HFF-Myc (cell line): Measurements from ENCODE around the gene TOR3A.

Experiments
- DNase-seq: peaks from one replicate; pipeline ENCODE4 v3.0.0-alpha.2; 2011; ENCODE audit warnings: low read depth; ENCODE audit errors: extremely low read depth
- H3K4me3 ChIP-seq: replicated peaks from 2 replicates; pipeline ENCODE4 v1.5.1; 2011; ENCODE audit warnings: low read depth, mild to moderate bottlenecking, control low read depth, low read length
- CTCF ChIP-seq: IDR thresholded peaks from 2 replicates; pipeline ENCODE4 v1.5.1; 2012; ENCODE audit warnings: mild to moderate bottlenecking, low read depth, low read length, control low read depth; ENCODE audit errors: missing control alignments

TOR3A gene

DNA sequence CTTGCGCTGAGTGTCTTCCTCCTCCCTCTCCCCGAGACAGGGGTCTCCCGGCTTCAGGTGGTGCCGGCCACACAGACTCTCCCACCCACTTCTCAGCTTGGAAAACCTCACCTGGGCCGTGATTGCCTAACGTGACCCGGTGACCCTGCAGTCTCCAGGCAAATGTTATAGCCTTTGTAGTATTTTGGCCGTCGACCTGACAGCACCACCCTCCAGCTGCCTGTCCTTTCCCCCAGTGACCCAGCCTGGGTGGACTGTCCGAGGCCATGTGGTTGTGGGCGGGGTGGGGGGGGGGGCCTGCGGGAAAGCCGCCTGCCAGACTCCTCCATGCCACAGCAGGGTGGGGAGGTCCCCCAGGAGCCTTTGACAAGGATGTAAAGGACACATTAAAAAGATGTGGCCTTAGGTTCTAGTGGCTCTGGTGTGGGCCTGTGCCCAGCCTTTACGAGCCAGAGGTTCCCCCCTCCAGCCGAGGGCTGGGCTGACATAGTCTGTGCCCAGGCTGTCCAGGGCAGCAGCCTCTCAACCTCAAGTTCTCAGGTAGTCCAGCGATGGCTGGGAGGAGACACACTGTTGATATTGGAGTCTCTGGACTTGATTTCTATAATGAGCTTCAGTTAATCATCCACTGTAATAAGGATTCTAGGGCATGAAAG, 8.1 kb downstream of the TOR3A start:
- H3K4me3 ChIP-seq = no peak overlapping the region
- no peak for DNase-seq
- TF ChIP-seq CTCF = no peak

- no peak overlapping the region for H3K4me3 ChIP-seq
- peak; percentile 13 for TF ChIP-seq CTCF
- DNase-seq = no peak
Observed at GRCh38 chr1:179090522-179090921, 8.7 kb downstream of the TOR3A start.

- no peak for TF ChIP-seq CTCF
- no peak for DNase-seq
- no peak overlapping the region for H3K4me3 ChIP-seq
Observed at GRCh38 chr1:179090923-179091322, 9.1 kb downstream of the TOR3A start.

DNA sequence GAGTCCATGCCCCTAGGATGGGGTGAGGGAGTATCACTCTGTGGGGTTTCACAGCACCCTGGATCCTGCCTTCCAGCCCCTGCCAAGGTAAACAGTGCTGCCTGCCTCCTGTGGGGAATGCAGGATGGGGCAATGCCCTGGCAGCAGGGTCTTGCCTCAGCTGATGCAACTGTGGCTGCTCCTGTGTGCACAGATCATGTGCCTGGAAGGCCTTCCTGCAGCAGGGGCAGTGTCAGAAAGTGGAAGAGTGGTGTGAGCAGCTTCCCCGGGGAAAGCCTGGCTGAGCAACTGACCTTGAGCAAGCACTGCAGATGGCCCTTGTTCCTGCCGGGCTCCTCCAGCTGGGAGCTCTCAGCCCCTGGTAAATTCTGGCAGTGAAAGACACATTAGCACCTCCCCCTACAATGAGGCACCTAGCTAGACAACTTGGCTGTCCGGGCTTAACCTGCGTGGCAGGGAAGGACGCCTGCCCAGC, 9.9 kb downstream of the TOR3A start:
- H3K4me3 ChIP-seq = no peak overlapping the region
- DNase-seq = no peak
- TF ChIP-seq CTCF = no peak

DNA sequence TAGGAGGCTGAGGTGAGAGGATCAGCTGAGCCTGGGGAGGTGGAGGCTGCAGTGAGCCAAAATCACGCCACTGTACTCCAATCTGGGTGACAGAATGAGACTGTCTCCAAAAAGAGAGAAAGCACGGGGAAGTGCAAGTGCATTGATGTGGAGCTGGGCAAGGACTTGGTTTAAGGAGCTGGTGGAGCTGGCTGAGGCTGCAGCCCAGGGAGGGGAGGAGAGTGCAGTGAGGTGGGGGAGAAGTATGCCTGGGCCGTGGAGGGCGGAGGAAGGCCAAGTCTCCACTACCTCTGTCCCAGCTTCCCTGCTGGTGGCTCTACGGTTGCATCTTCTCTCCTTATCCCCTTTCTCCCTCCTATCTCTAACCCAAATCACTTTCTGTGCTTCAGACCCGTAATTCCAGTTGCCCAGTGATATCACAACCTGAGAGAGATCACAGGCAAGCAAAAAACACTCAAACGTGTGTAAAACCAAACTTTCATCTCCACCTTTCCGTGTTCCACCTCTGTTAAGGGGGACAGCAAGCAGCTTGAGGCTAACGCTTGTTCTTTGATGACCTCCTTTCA, 11.1 kb downstream of the TOR3A start:
- no peak overlapping the region for H3K4me3 ChIP-seq
- no peak for TF ChIP-seq CTCF
- no peak for DNase-seq

- TF ChIP-seq CTCF = no peak
- no peak for DNase-seq
- no peak overlapping the region for H3K4me3 ChIP-seq
Observed at GRCh38 chr1:179094818-179095217, 12.9 kb downstream of the TOR3A start.
